HepG2 (cell line): ENCODE results near the gene ELOVL5. TPM values are rescaled to one million over a fixed set of nuclear protein-coding genes. Genes with fewer than 3 reads are reported as not detected.

Experiments used
- CC2D1A ChIP-seq: sonication (generic); formaldehyde crosslinking; IDR thresholded peaks from 2 replicates; pipeline ENCODE4 v1.8.1; 2023; ENCODE audit warnings: mild to moderate bottlenecking, missing genetic modification reagents
- ETS1 ChIP-seq: sonication (generic); formaldehyde crosslinking; IDR thresholded peaks from 2 replicates; pipeline ENCODE4 v1.4.0; 2020; ENCODE audit warnings: missing genetic modification reagents
- ETV6 ChIP-seq: sonication (generic); formaldehyde crosslinking; conservative IDR thresholded peaks from 2 replicates; pipeline ENCODE4 v1.4.0; 2020; ENCODE audit warnings: missing genetic modification reagents
- FOSL2 ChIP-seq: sonication (generic); formaldehyde crosslinking; IDR thresholded peaks from 2 replicates; pipeline ENCODE4 v1.4.0; 2020; ENCODE audit warnings: missing genetic modification reagents
- HOMEZ ChIP-seq: IDR thresholded peaks from 2 replicates; pipeline ENCODE4 v1.6.1; 2016; ENCODE audit warnings: low read depth
- HOXA3 ChIP-seq: sonication (generic); formaldehyde crosslinking; IDR thresholded peaks from 2 replicates; pipeline ENCODE4 v1.5.0; 2020; ENCODE audit warnings: missing genetic modification reagents
- ISL2 ChIP-seq: sonication (generic); formaldehyde crosslinking; IDR thresholded peaks from 2 replicates; pipeline ENCODE4 v1.5.0; 2020; ENCODE audit warnings: missing genetic modification reagents
- JUNB ChIP-seq: sonication (generic); formaldehyde crosslinking; IDR thresholded peaks from 2 replicates; pipeline ENCODE4 v1.8.0; 2022; ENCODE audit warnings: missing genetic modification reagents, mild to moderate bottlenecking, borderline replicate concordance
- KAT8 ChIP-seq: IDR thresholded peaks from 2 replicates; pipeline ENCODE4 v1.6.1; 2016; ENCODE audit warnings: missing genetic modification reagents, missing compliant biosample characterization
- MAFK ChIP-seq, 2 experiments: IDR thresholded peaks in 1 of 2; conservative IDR thresholded peaks in 1 of 2; 2 replicates each; pipeline ENCODE4 v1.6.1; 2011; ENCODE audit warnings: improper control_type of control experiment in 2 of 2, low read length in 2 of 2
- NFE2 ChIP-seq: sonication (generic); formaldehyde crosslinking; IDR thresholded peaks from 2 replicates; pipeline ENCODE4 v1.4.0; 2020; ENCODE audit warnings: missing genetic modification reagents
- PAXIP1 ChIP-seq: sonication (generic); formaldehyde crosslinking; conservative IDR thresholded peaks from 2 replicates; pipeline ENCODE4 v1.4.0; 2020; ENCODE audit warnings: mild to moderate bottlenecking, missing genetic modification reagents, moderate library complexity
- PHF20 ChIP-seq: sonication (generic); formaldehyde crosslinking; IDR thresholded peaks from 2 replicates; pipeline ENCODE4 v1.5.0; 2020; ENCODE audit warnings: mild to moderate bottlenecking, missing genetic modification reagents
- POGK ChIP-seq: sonication (generic); formaldehyde crosslinking; conservative IDR thresholded peaks from 2 replicates; pipeline ENCODE4 v1.8.0; 2022; ENCODE audit warnings: mild to moderate bottlenecking, moderate library complexity, missing genetic modification reagents
- RFXAP ChIP-seq: sonication (generic); formaldehyde crosslinking; IDR thresholded peaks from 2 replicates; pipeline ENCODE4 v1.4.0; 2020; ENCODE audit warnings: missing genetic modification reagents, borderline replicate concordance
- SMC3 ChIP-seq: IDR thresholded peaks from 2 replicates; pipeline ENCODE4 v1.6.1; 2011; ENCODE audit warnings: low read length, improper control_type of control experiment
- TBX2 ChIP-seq: sonication (generic); formaldehyde crosslinking; IDR thresholded peaks from 2 replicates; pipeline ENCODE4 v1.5.0; 2020; ENCODE audit warnings: missing genetic modification reagents, mild to moderate bottlenecking, borderline replicate concordance
- ZFP36L1 ChIP-seq: sonication (generic); formaldehyde crosslinking; IDR thresholded peaks from 2 replicates; pipeline ENCODE4 v1.8.0; 2022; ENCODE audit warnings: mild to moderate bottlenecking, missing genetic modification reagents, moderate library complexity
- ZNF33B ChIP-seq: sonication (generic); formaldehyde crosslinking; IDR thresholded peaks from 2 replicates; pipeline ENCODE4 v1.5.1; 2020; ENCODE audit warnings: mild to moderate bottlenecking, missing genetic modification reagents
- ZNF367 ChIP-seq: sonication (generic); formaldehyde crosslinking; IDR thresholded peaks from 2 replicates; pipeline ENCODE4 v1.4.0; 2020; ENCODE audit warnings: missing genetic modification reagents, borderline replicate concordance
- ZNF530 ChIP-seq: sonication (generic); formaldehyde crosslinking; IDR thresholded peaks from 2 replicates; pipeline ENCODE4 v1.5.0; 2020; ENCODE audit warnings: low read depth, mild to moderate bottlenecking, missing genetic modification reagents
- ZNF747 ChIP-seq: sonication (generic); formaldehyde crosslinking; IDR thresholded peaks from 2 replicates; pipeline ENCODE4 v1.8.1; 2023; ENCODE audit warnings: missing genetic modification reagents, mild to moderate bottlenecking, borderline replicate concordance
- ZNF768 ChIP-seq: sonication (generic); formaldehyde crosslinking; IDR thresholded peaks from 2 replicates; pipeline ENCODE4 v1.4.0; 2020; ENCODE audit warnings: missing genetic modification reagents
- polyA plus RNA-seq, 8 experiments: library from polyadenylated mRNA; depleted of rRNA in 3 of 8; stranded (reverse) in 7 of 8; unstranded in 1 of 8; fragments of >200 nt; fragmentation: Illumina TruSeq in 4 of 8; extraction: Trizol in 4 of 8; gene quantifications; 2 replicates each; pipeline versions ENCODE4 v1.2.1 to v1.2.3, GENCODE V29; 2011 to 2016; ENCODE audit warnings: low read depth in 4 of 8, missing spikeins in 1 of 8, mixed read lengths in 1 of 8; ENCODE audit not compliant: insufficient read depth in 1 of 8
- total RNA-seq, 5 experiments: library from RNA; depleted of rRNA; stranded (reverse); fragments of >200 nt; fragmentation: Illumina TruSeq; extraction: Trizol; gene quantifications; 2 replicates each; pipeline ENCODE4 v1.2.3, GENCODE V29; 2016; ENCODE audit warnings: low read depth in 1 of 5

Gene ELOVL5
- total and polyA plus RNA-seq, 2 of the 13 experiments (the other 11 are each of a cell fraction or from before 2014, with no cell fraction given) = 50.1 to 72.4 TPM

- TF ChIP-seq JUNB (CRISPR knock-in tag) (no peak), ZNF33B (CRISPR knock-in tag) (no peak), HOMEZ (CRISPR knock-in tag) (peak; percentile 64; the same call in 1 of the 2 replicates), PHF20 (CRISPR knock-in tag) (no peak; the same call in 1 of the 2 replicates), NFE2 (CRISPR knock-in tag) (no peak), MAFK (conservative IDR thresholded peaks at IDR 0.05 in 1 of 2, IDR thresholded peaks at IDR 0.05 in 1 of 2; ENCODE audit: low read length in 2 of 2) (no peak), HOXA3 (CRISPR knock-in tag) (peak; percentile 92), ISL2 (CRISPR knock-in tag) (0 out of 2 replicates have a peak, but pooled peaks have one; percentile 46), RFXAP (no peak; the same call in 1 of the 2 replicates), POGK (CRISPR knock-in tag) (peak; percentile 93; the same call in 1 of the 2 replicates), ZNF768 (CRISPR knock-in tag) (no peak), FOSL2 (CRISPR knock-in tag) (peak; percentile 71), CC2D1A (CRISPR knock-in tag) (0 out of 2 replicates have a peak, but pooled peaks have one; percentile 45), ZNF367 (CRISPR knock-in tag) (no peak), SMC3 (no peak), TBX2 (peak; percentile 91), ZNF747 (CRISPR knock-in tag) (peak; percentile 80; the same call in 1 of the 2 replicates), KAT8 (CRISPR knock-in tag) (peak; percentile 74), ETS1 (CRISPR knock-in tag) (no peak), ETV6 (CRISPR knock-in tag) (peak; percentile 26), PAXIP1 (peak; percentile 78), ZNF530 (CRISPR knock-in tag) (no peak), ZFP36L1 (CRISPR knock-in tag) (peak; percentile 87)
These were observed 10.5 kb upstream of the ELOVL5 start (continued) for GRCh38 chr6:53359095-53359842.
